ENCODE data around the gene NF1. TPM values are rescaled to one million over a fixed set of nuclear protein-coding genes. Genes with fewer than 3 reads are reported as not detected.

The NF1 gene
- polyA plus RNA-seq, 2 donors, result 3.4 to 4.4 TPM

DNA sequence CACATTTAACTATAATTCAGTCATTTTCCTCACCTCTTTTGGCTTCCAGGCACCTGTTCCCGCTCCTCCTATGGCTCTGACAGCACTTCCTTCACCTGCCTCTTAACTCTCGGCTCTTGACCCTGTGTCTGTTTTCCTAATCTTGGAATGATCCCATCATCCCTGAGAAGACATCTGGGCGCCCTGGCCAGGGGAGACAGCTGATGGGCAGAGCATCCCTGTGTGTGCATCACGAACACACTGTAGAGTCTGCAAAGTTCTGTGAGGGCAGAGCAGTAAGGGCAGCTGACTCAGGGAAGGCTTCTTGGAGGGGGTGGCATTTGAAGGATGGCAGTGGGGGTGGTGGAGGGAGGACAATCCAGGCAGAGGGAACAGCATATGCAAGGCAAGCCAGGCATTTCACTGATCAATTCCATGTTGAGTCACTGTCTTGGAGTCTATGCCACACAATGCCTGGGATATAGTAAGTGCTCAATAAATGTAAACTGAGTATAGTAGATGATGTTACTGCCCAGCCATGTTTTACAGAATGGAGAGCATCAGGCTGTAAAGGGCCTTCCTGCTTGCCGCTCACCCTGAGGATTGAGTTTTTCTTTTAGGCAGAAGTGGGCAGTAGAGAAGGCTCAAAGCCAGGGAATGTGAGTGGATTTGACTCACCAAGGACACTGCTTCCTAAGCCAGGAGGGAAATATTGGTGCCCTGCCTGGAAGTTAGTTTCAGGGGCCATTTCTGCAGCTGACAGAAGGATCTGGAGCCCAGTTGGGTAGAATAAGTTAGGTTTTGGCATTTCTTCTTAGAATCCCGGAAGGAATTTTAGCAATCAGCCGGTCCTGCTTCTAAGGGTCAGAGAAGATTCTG lies 290.9 kb downstream of the NF1 start:
- Histone ChIP-seq H3K9me3 (ENCODE audit: control insufficient read depth in 2 of 2, insufficient read depth in 1 of 2, low read depth in 1 of 2, low read length in 1 of 2) (no peaks in the 10 kb centered on the region), H3K36me3 (ENCODE audit: control insufficient read depth in 2 of 2, insufficient read depth in 2 of 2, low read length in 1 of 2) (no peaks in the 10 kb centered on the region), H3K4me3 (ENCODE audit: low read depth in 1 of 2, low read length in 2 of 2) (no peak overlapping the region), H3K27ac (ENCODE audit: low read depth in 2 of 2, low read length in 1 of 2) (no peak overlapping the region), H3K27me3 (ENCODE audit: control insufficient read depth in 1 of 2, insufficient read depth in 2 of 2, low read length in 2 of 2) (no peaks in the 10 kb centered on the region), H3K4me1 (ENCODE audit: control insufficient read depth in 2 of 2, insufficient read depth in 2 of 2, low read length in 1 of 2) (no peaks in the 10 kb centered on the region)
- 89 to 94% methylated on average over 7 of the region's 7 CpGs for WGBS, 2 donors

GRCh38 chr17:31386542-31387075 lies 291.8 kb downstream of the NF1 start:
- Histone ChIP-seq H3K27me3 (ENCODE audit: control insufficient read depth in 1 of 2, insufficient read depth in 2 of 2, low read length in 2 of 2) (no peaks in the 10 kb centered on the region), H3K27ac (ENCODE audit: low read depth in 2 of 2, low read length in 1 of 2) (no peak overlapping the region), H3K4me3 (ENCODE audit: low read depth in 1 of 2, low read length in 2 of 2) (no peak overlapping the region), H3K36me3 (ENCODE audit: control insufficient read depth in 2 of 2, insufficient read depth in 2 of 2, low read length in 1 of 2) (no peaks in the 10 kb centered on the region), H3K9me3 (ENCODE audit: control insufficient read depth in 2 of 2, insufficient read depth in 1 of 2, low read depth in 1 of 2, low read length in 1 of 2) (no peaks in the 10 kb centered on the region), H3K4me1 (ENCODE audit: control insufficient read depth in 2 of 2, insufficient read depth in 2 of 2, low read length in 1 of 2) (peaks cover 0 to 3% of the 10 kb centered on the region in 2 donors)
- 60 to 75% methylated on average over 3 of the region's 3 CpGs for WGBS, 2 donors

- Histone ChIP-seq H3K9me3 (ENCODE audit: control insufficient read depth in 2 of 2, insufficient read depth in 1 of 2, low read depth in 1 of 2, low read length in 1 of 2) (no peaks in the 10 kb centered on the region), H3K4me3 (ENCODE audit: low read depth in 1 of 2, low read length in 2 of 2) (no peak overlapping the region), H3K4me1 (ENCODE audit: control insufficient read depth in 2 of 2, insufficient read depth in 2 of 2, low read length in 1 of 2) (peaks cover 6 to 8% of the 10 kb centered on the region in 2 donors), H3K27me3 (ENCODE audit: control insufficient read depth in 1 of 2, insufficient read depth in 2 of 2, low read length in 2 of 2) (no peaks in the 10 kb centered on the region), H3K36me3 (ENCODE audit: control insufficient read depth in 2 of 2, insufficient read depth in 2 of 2, low read length in 1 of 2) (no peaks in the 10 kb centered on the region), H3K27ac (ENCODE audit: low read depth in 2 of 2, low read length in 1 of 2) (no peak overlapping the region)
- WGBS, 2 donors, result 86% methylated on average over 12 of the region's 12 CpGs
Observed at GRCh38 chr17:31387438-31387837, 292.7 kb downstream of the NF1 start.

DNA sequence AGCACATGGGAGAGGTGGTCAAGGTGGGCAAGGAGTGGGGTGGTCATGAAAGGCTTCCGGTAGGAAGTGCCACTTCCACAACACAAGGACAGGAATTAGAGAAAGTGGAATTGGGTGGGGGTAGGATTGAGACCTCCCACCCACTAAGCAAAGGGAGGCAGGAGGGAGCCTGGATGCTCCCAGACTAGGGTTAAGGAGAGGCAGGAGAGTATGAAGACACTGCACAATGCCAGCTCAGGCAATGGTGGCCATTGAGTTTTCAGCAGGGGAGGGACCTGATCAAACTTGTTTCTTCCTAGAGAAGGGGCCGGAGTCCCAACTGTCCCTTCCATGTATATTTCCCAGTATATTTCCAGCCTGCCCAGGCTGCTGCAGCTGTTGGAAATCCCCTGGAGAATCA lies 293.6 kb downstream of the NF1 start:
- Histone ChIP-seq H3K4me3 (ENCODE audit: low read depth in 1 of 2, low read length in 2 of 2) (no peak overlapping the region), H3K36me3 (ENCODE audit: control insufficient read depth in 2 of 2, insufficient read depth in 2 of 2, low read length in 1 of 2) (no peaks in the 10 kb centered on the region), H3K9me3 (ENCODE audit: control insufficient read depth in 2 of 2, insufficient read depth in 1 of 2, low read depth in 1 of 2, low read length in 1 of 2) (no peaks in the 10 kb centered on the region), H3K27ac (ENCODE audit: low read depth in 2 of 2, low read length in 1 of 2) (no peak overlapping the region), H3K27me3 (ENCODE audit: control insufficient read depth in 1 of 2, insufficient read depth in 2 of 2, low read length in 2 of 2) (no peaks in the 10 kb centered on the region), H3K4me1 (ENCODE audit: control insufficient read depth in 2 of 2, insufficient read depth in 2 of 2, low read length in 1 of 2) (peaks cover 6 to 13% of the 10 kb centered on the region in 2 donors)
- 69 to 80% methylated on average over 2 of the region's 2 CpGs for WGBS, 2 donors

DNA sequence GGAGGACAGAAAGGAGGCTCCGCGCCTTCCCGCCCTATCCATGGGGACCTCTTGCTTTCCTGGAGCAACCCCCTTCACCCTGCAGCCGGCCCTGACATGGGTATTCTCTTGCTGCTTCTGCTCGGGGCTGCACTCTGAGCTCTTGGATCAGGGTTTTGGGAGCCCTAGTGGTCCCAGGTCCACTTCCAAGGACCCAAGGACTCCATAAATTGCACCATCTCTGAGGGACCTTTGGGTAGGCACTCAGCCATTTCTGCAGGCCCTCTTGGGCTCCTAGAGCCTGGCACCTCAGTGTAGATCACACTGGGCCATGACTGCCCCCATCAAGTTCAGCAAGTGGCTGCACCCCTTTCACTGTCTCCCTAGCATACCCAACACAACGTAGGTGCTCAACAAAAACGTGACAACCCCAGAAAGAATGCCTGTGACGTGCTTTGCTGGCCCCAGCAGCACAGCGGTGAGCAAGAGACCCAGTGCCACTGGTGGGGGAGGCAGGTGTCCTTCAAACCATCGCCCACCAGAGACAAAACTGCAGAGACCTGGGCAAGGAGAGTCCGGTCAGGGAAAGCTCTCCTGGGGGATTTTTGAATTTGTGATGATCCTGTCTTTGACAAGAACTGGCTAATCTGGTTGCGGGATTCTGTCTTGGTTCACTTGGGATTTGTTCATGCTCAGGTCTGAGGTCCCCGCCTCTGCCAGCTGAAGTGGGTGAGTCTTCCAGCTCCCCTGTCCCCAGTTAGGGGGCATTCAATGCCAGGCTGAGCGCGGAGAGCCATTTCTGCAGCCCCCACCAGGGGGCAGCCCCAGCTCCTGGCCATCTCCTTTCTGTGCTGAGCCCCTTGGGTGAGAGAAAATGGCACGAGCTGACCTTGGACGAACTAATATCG lies 294.2 kb downstream of the NF1 start:
- WGBS, 2 donors, result 49 to 51% methylated on average over 18 of the region's 18 CpGs
- Histone ChIP-seq H3K4me1 (ENCODE audit: control insufficient read depth in 2 of 2, insufficient read depth in 2 of 2, low read length in 1 of 2) (peaks cover 6 to 13% of the 10 kb centered on the region in 2 donors), H3K36me3 (ENCODE audit: control insufficient read depth in 2 of 2, insufficient read depth in 2 of 2, low read length in 1 of 2) (no peaks in the 10 kb centered on the region), H3K27me3 (ENCODE audit: control insufficient read depth in 1 of 2, insufficient read depth in 2 of 2, low read length in 2 of 2) (no peaks in the 10 kb centered on the region), H3K27ac (ENCODE audit: low read depth in 2 of 2, low read length in 1 of 2) (no peak overlapping the region), H3K4me3 (ENCODE audit: low read depth in 1 of 2, low read length in 2 of 2) (no peak overlapping the region), H3K9me3 (ENCODE audit: control insufficient read depth in 2 of 2, insufficient read depth in 1 of 2, low read depth in 1 of 2, low read length in 1 of 2) (no peaks in the 10 kb centered on the region)

- peaks cover 6 to 13% of the 10 kb centered on the region in 2 donors for H3K4me1 ChIP-seq (ENCODE audit: control insufficient read depth in 2 of 2, insufficient read depth in 2 of 2, low read length in 1 of 2)
- 68 to 70% methylated on average over 22 of the region's 22 CpGs for WGBS, 2 donors
- H3K4me3 ChIP-seq (ENCODE audit: low read depth in 1 of 2, low read length in 2 of 2), result no peak overlapping the region
- H3K9me3 ChIP-seq (ENCODE audit: control insufficient read depth in 2 of 2, insufficient read depth in 1 of 2, low read depth in 1 of 2, low read length in 1 of 2), result no peaks in the 10 kb centered on the region
- no peaks in the 10 kb centered on the region for H3K27me3 ChIP-seq (ENCODE audit: control insufficient read depth in 1 of 2, insufficient read depth in 2 of 2, low read length in 2 of 2)
- no peak overlapping the region for H3K27ac ChIP-seq (ENCODE audit: low read depth in 2 of 2, low read length in 1 of 2)
- no peaks in the 10 kb centered on the region for H3K36me3 ChIP-seq (ENCODE audit: control insufficient read depth in 2 of 2, insufficient read depth in 2 of 2, low read length in 1 of 2)
Observed at GRCh38 chr17:31389657-31390381, 295.0 kb downstream of the NF1 start.

GRCh38 chr17:31390426-31390747 lies 295.6 kb downstream of the NF1 start:
- no peaks in the 10 kb centered on the region for H3K9me3 ChIP-seq (ENCODE audit: control insufficient read depth in 2 of 2, insufficient read depth in 1 of 2, low read depth in 1 of 2, low read length in 1 of 2)
- no peaks in the 10 kb centered on the region for H3K27me3 ChIP-seq (ENCODE audit: control insufficient read depth in 1 of 2, insufficient read depth in 2 of 2, low read length in 2 of 2)
- no peak overlapping the region for H3K27ac ChIP-seq (ENCODE audit: low read depth in 2 of 2, low read length in 1 of 2)
- no peaks in the 10 kb centered on the region for H3K36me3 ChIP-seq (ENCODE audit: control insufficient read depth in 2 of 2, insufficient read depth in 2 of 2, low read length in 1 of 2)
- no peak overlapping the region for H3K4me3 ChIP-seq (ENCODE audit: low read depth in 1 of 2, low read length in 2 of 2)
- H3K4me1 ChIP-seq (ENCODE audit: control insufficient read depth in 2 of 2, insufficient read depth in 2 of 2, low read length in 1 of 2), result peaks cover 6 to 13% of the 10 kb centered on the region in 2 donors
- WGBS, 2 donors, result 70 to 78% methylated on average over 8 of the region's 8 CpGs

- H3K27ac ChIP-seq (ENCODE audit: low read depth in 2 of 2, low read length in 1 of 2), result no peak overlapping the region
- 12 to 15% methylated on average over 53 to 56 of the region's 56 CpGs for WGBS, 2 donors
- peak overlapping the region; percentile 32 to 45 for H3K4me3 ChIP-seq (ENCODE audit: low read depth in 1 of 2, low read length in 2 of 2)
- H3K9me3 ChIP-seq (ENCODE audit: control insufficient read depth in 2 of 2, insufficient read depth in 1 of 2, low read depth in 1 of 2, low read length in 1 of 2), result no peaks in the 10 kb centered on the region
- H3K4me1 ChIP-seq (ENCODE audit: control insufficient read depth in 2 of 2, insufficient read depth in 2 of 2, low read length in 1 of 2), result peaks cover 6 to 13% of the 10 kb centered on the region in 2 donors
- no peaks in the 10 kb centered on the region for H3K36me3 ChIP-seq (ENCODE audit: control insufficient read depth in 2 of 2, insufficient read depth in 2 of 2, low read length in 1 of 2)
- no peaks in the 10 kb centered on the region for H3K27me3 ChIP-seq (ENCODE audit: control insufficient read depth in 1 of 2, insufficient read depth in 2 of 2, low read length in 2 of 2)
Observed at GRCh38 chr17:31390748-31391495, 296.1 kb downstream of the NF1 start.
